ELR (cell line): ENCODE data around the gene FIZ1.

Source experiments
- DNase-seq: peaks from one replicate; pipeline ENCODE4 v3.0.0-alpha.2; 2015; ENCODE audit warnings: low read depth

Gene FIZ1

GRCh38 chr19:55611983-55612645, 12.8 kb upstream of the FIZ1 start:
- DNase-seq = no peak

- DNase-seq = no peak
Observed at GRCh38 chr19:55611300-55611982, 12.1 kb upstream of the FIZ1 start.

- DNase-seq = no peak
Observed at GRCh38 chr19:55609326-55609725, 10.0 kb upstream of the FIZ1 start.

- DNase-seq = no peak
Observed at GRCh38 chr19:55606817-55607216, 7.5 kb upstream of the FIZ1 start.

- DNase-seq = no peak
Observed at GRCh38 chr19:55606471-55606787, 7.1 kb upstream of the FIZ1 start.

GRCh38 chr19:55605637-55606470, 6.5 kb upstream of the FIZ1 start, which contains the start of gene ZNF865:
Gene ZNF865 (plus strand): TSS chr19:55605647. CDS start chr19:55613619, 7,972 bp downstream.
- DNase-seq = peak; percentile 91

GRCh38 chr19:55605207-55605636, 5.9 kb upstream of the FIZ1 start:
- peak; percentile 97 for DNase-seq

- no peak for DNase-seq
Observed at GRCh38 chr19:55603581-55604292, 4.4 kb upstream of the FIZ1 start.

- DNase-seq = no peak
Observed at GRCh38 chr19:55603115-55603514, 3.8 kb upstream of the FIZ1 start.

- no peak for DNase-seq
Observed at GRCh38 chr19:55602104-55603001, 3.0 kb upstream of the FIZ1 start.

GRCh38 chr19:55601084-55601483, 1.8 kb upstream of the FIZ1 start:
- DNase-seq = no peak

- DNase-seq = no peak
Observed at GRCh38 chr19:55600662-55601028, 1.3 kb upstream of the FIZ1 start.

GRCh38 chr19:55599842-55600661, 735 bp upstream of the FIZ1 start, which contains the start of gene ZNF524:
Gene ZNF524 (plus strand): TSS chr19:55600288. CDS start chr19:55602113, 1,825 bp downstream.
- DNase-seq = peak; percentile 84

GRCh38 chr19:55598719-55599467, 424 bp downstream of the FIZ1 start:
- DNase-seq = peak; percentile 92

- DNase-seq = no peak
Observed at GRCh38 chr19:55598034-55598433, 1.3 kb downstream of the FIZ1 start.

- no peak for DNase-seq
Observed at GRCh38 chr19:55597501-55597921, 1.8 kb downstream of the FIZ1 start.

GRCh38 chr19:55596304-55596703, 3.0 kb downstream of the FIZ1 start:
- DNase-seq = no peak

- no peak for DNase-seq
Observed at GRCh38 chr19:55594996-55595545, 4.2 kb downstream of the FIZ1 start.

- DNase-seq = no peak
Observed at GRCh38 chr19:55593096-55593772, 6.1 kb downstream of the FIZ1 start.
